Putamen (tissue), 1 donor: ENCODE results near the gene BAK1.
"Not testable (repeated sequence)": the region's sequence is repeated elsewhere in the genome, so short reads cannot be mapped to it uniquely, and the experiment has no call there.

Source experiments
- DNase-seq: peaks from one replicate; pipeline ENCODE4 v3.0.0-alpha.2; 2016; ENCODE audit warnings: low spot score

Gene BAK1

DNA sequence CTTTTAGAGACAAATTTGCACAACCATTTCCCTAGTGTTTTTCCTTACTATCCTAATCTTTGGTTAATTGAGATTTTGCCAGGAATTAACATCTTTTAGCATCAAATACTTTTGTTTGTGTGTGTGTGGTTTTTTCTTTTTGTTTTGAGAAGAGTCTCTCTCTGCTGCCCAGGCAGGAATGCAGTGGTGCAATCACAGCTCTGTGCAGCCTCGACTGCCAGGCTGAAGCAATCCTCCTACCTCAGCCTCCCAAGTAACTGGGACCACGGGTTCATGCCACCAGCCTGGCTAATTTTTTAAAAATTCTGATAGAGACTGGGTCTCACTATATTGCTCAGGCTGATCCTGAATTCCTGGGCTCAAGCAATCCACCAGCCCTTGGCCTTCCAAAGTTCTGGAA, 28.5 kb downstream of the BAK1 start:
- no peak for DNase-seq

GRCh38 chr6:33549896-33550295, 30.2 kb downstream of the BAK1 start:
- no peak for DNase-seq

GRCh38 chr6:33549196-33549595, 30.9 kb downstream of the BAK1 start:
- DNase-seq = no peak

- DNase-seq = no peak
Measured at GRCh38 chr6:33547499-33547898, 32.6 kb downstream of the BAK1 start.

GRCh38 chr6:33546766-33547165, 33.3 kb downstream of the BAK1 start:
- DNase-seq = no peak

- not testable (repeated sequence) for DNase-seq
Measured at GRCh38 chr6:33545292-33545691, 34.8 kb downstream of the BAK1 start.

GRCh38 chr6:33543116-33543515, 37.0 kb downstream of the BAK1 start:
- no peak for DNase-seq

GRCh38 chr6:33540768-33541167, 39.3 kb downstream of the BAK1 start:
- no peak for DNase-seq

DNA sequence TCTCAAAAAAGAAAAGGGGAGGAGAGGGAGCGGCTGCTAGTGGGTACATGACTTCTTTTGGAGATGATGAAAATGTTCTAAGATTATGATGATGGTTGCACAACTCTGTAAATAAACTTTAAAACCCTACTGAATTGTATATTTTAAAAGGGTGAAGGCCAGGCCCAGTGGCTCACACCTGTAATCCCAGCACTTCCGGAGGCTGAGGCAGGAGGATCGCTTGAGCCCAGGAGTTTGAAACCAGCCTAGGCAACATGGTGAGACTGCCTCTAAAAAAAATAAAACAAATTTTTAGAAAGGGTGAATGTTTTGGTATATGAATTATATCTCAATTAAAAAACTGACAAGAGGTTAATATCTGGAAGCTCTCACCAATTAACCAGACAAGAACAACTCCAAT, 45.4 kb downstream of the BAK1 start:
- no peak for DNase-seq

GRCh38 chr6:33533163-33533869, 46.8 kb downstream of the BAK1 start:
- DNase-seq = not testable (repeated sequence)

DNA sequence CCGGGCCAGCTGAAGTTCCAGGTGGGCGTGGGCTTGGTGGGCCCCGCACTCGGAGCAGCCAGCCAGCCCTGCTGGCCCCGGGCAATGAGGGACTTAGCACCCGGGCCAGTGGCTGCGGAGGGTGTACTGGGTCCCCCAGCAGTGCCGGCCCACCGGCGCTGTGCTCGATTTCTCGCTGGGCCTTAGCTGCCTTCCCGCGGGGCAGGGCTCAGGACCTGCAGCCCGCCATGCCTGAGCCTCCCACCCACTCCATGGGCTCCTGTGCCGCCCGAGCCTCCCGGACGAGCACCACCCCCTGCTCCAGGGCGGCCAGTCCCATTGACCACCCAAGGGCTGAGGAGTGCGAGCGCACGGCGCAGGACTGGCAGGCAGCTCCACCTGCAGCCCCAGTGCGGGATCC, 47.6 kb downstream of the BAK1 start:
- not testable (repeated sequence) for DNase-seq

- DNase-seq = not testable (repeated sequence)
Measured at GRCh38 chr6:33530617-33531016, 49.5 kb downstream of the BAK1 start.
